GM23338 (cell line): ENCODE measurements around the gene APOBEC3B. TPM values are rescaled to one million over a fixed set of nuclear protein-coding genes. Genes with fewer than 3 reads are reported as not detected.

ENCODE experiments used
- ATAC-seq: fragments of 200-7000 bp; cut with Tn5 transposase; 3 replicates; pipeline ENCODE4 v1.9.1; 2020
- DNase-seq: peaks from one replicate; pipeline ENCODE4 v3.0.0-alpha.2; 2015; ENCODE audit warnings: low spot score
- H2AFZ ChIP-seq: fragments of 200-600 bp; sonication (generic); 2 replicates; pipeline ENCODE4 v1.8.0; 2016; ENCODE audit warnings: antibody characterized with exemption, mild to moderate bottlenecking, moderate library complexity
- H3F3A ChIP-seq: fragments of 200-600 bp; sonication (generic); replicated peaks from 2 replicates; pipeline ENCODE4 v1.8.0; 2017; ENCODE audit warnings: antibody characterized with exemption, mixed run types, low read depth
- H3K27ac ChIP-seq: fragments of 200-600 bp; sonication (generic); 2 replicates; pipeline ENCODE4 v1.6.1; 2016; ENCODE audit warnings: low read depth
- H3K27me3 ChIP-seq: fragments of 200-600 bp; sonication (generic); 2 replicates; pipeline ENCODE4 v1.8.0; 2016; ENCODE audit warnings: mild to moderate bottlenecking, mixed run types, moderate library complexity; ENCODE audit not compliant: insufficient read depth
- H3K36me3 ChIP-seq: fragments of 200-600 bp; sonication (generic); 2 replicates; pipeline ENCODE4 v1.8.0; 2016; ENCODE audit warnings: mild to moderate bottlenecking; ENCODE audit not compliant: insufficient read depth
- H3K4me1 ChIP-seq: fragments of 200-600 bp; sonication (generic); 2 replicates; pipeline ENCODE4 v1.8.0; 2016; ENCODE audit warnings: mild to moderate bottlenecking, moderate library complexity; ENCODE audit not compliant: insufficient read depth
- H3K4me2 ChIP-seq: fragments of 200-600 bp; sonication (generic); 2 replicates; pipeline ENCODE4 v1.7.1; 2017; ENCODE audit warnings: mixed run types
- H3K4me3 ChIP-seq: fragments of 200-600 bp; sonication (generic); 2 replicates; pipeline ENCODE4 v1.6.1; 2016; ENCODE audit warnings: mixed run types
- H3K79me2 ChIP-seq: fragments of 200-600 bp; sonication (generic); replicated peaks from 2 replicates; pipeline ENCODE4 v1.8.0; 2017; ENCODE audit warnings: mild to moderate bottlenecking; ENCODE audit not compliant: insufficient read depth
- H3K9me2 ChIP-seq: fragments of 200-600 bp; sonication (generic); 2 replicates; pipeline ENCODE4 v1.8.0; 2017; ENCODE audit not compliant: insufficient read depth
- H4K20me1 ChIP-seq: fragments of 200-600 bp; sonication (generic); replicated peaks from 2 replicates; pipeline ENCODE4 v1.8.0; 2017; ENCODE audit warnings: mild to moderate bottlenecking; ENCODE audit not compliant: insufficient read depth
- H3K27ac Mint-ChIP-seq: 2 replicates; pipeline ENCODE4 v1.8.0; 2020; ENCODE audit warnings: inconsistent platforms, mild to moderate bottlenecking, moderate library complexity, mixed read lengths
- H3K27me3 Mint-ChIP-seq: 3 replicates; pipeline ENCODE4 v1.8.0; 2022; ENCODE audit warnings: low read depth, mild to moderate bottlenecking, moderate library complexity, mixed read lengths, inconsistent platforms; ENCODE audit not compliant: insufficient read depth, poor library complexity
- H3K36me3 Mint-ChIP-seq: 3 replicates; pipeline ENCODE4 v1.8.0; 2021; ENCODE audit warnings: low read depth, mild to moderate bottlenecking, inconsistent platforms, moderate library complexity, mixed read lengths
- H3K4me1 Mint-ChIP-seq: 3 replicates; pipeline ENCODE4 v1.8.0; 2020; ENCODE audit warnings: mild to moderate bottlenecking, inconsistent platforms, mixed read lengths
- H3K4me3 Mint-ChIP-seq: 3 replicates; pipeline ENCODE4 v1.8.0; 2021; ENCODE audit warnings: moderate library complexity, mild to moderate bottlenecking, inconsistent platforms, mixed read lengths
- H3K9me3 Mint-ChIP-seq: 3 replicates; pipeline ENCODE4 v1.8.0; 2020; ENCODE audit warnings: moderate library complexity, mild to moderate bottlenecking, inconsistent platforms, mixed read lengths
- CREB1 ChIP-seq: fragments of 250-450 bp; sonication (Bioruptor Pico); IDR thresholded peaks from 2 replicates; pipeline ENCODE4 v1.5.0; 2020; ENCODE audit warnings: low read depth, mild to moderate bottlenecking, moderate library complexity
- ETS1 ChIP-seq: IDR thresholded peaks from 2 replicates; pipeline ENCODE4 v1.6.1; 2016; ENCODE audit warnings: antibody characterized with exemption
- EZH2 ChIP-seq: fragments of 200-600 bp; sonication (generic); IDR thresholded peaks from one replicate; pipeline ENCODE4 v1.8.0; 2017; ENCODE audit warnings: antibody characterized with exemption, mild to moderate bottlenecking, low read depth; ENCODE audit not compliant: unreplicated experiment
- EZH2phosphoT487 ChIP-seq: fragments of 200-600 bp; sonication (generic); IDR thresholded peaks from one replicate; pipeline ENCODE4 v1.8.1; 2018; ENCODE audit warnings: antibody characterized with exemption; ENCODE audit not compliant: unreplicated experiment
- JUNB ChIP-seq: IDR thresholded peaks from one replicate; pipeline ENCODE4 v1.6.1; 2016; ENCODE audit warnings: antibody characterized with exemption; ENCODE audit not compliant: unreplicated experiment
- NANOG ChIP-seq: IDR thresholded peaks from 2 replicates; pipeline ENCODE4 v1.6.1; 2016; ENCODE audit warnings: antibody characterized with exemption, borderline replicate concordance
- POLR2AphosphoS5 ChIP-seq: IDR thresholded peaks from 2 replicates; pipeline ENCODE4 v1.6.1; 2016; ENCODE audit warnings: antibody characterized with exemption, low read depth
- REST ChIP-seq: IDR thresholded peaks from one replicate; pipeline ENCODE4 v1.6.1; 2018; ENCODE audit warnings: antibody characterized with exemption; ENCODE audit not compliant: unreplicated experiment
- STAT1 ChIP-seq: IDR thresholded peaks from one replicate; pipeline ENCODE4 v1.6.1; 2016; ENCODE audit warnings: antibody characterized with exemption; ENCODE audit not compliant: unreplicated experiment
- ZNF114 ChIP-seq: fragments of 250-450 bp; sonication (Bioruptor Pico); IDR thresholded peaks from 2 replicates; pipeline ENCODE4 v1.5.0; 2020; ENCODE audit warnings: mild to moderate bottlenecking, moderate library complexity
- ZNF331 ChIP-seq: fragments of 250-450 bp; sonication (Bioruptor Pico); IDR thresholded peaks from 2 replicates; pipeline ENCODE4 v1.5.0; 2020; ENCODE audit warnings: low read depth, mild to moderate bottlenecking, moderate library complexity
- polyA plus RNA-seq: library from polyadenylated mRNA; unstranded; fragments of >200 nt; fragmentation: Nextera tagmentation; extraction: Ambion mirVana; gene quantifications from 2 replicates; pipeline ENCODE4 v1.2.1, GENCODE V29; 2016
- total RNA-seq: library from RNA; depleted of rRNA; stranded (reverse); fragments of >200 nt; shearing (Covaris generic); gene quantifications from 2 replicates; pipeline ENCODE4 v1.2.3, GENCODE V29; 2014
- TF ChIP-seq, protein P1 (sequence below): fragments of 250-450 bp; sonication (Bioruptor Pico); IDR thresholded peaks from 2 replicates; pipeline ENCODE4 v1.5.0; 2020; ENCODE audit warnings: mild to moderate bottlenecking, moderate library complexity
- TF ChIP-seq, protein P2 (sequence below), 2 experiments: fragments of 200-600 bp in 1 of 2; sonication (generic) in 1 of 2; conservative IDR thresholded peaks; 2 replicates each; pipeline versions ENCODE4 v1.5.1 to v1.6.1; 2016 to 2017; ENCODE audit warnings: antibody characterized with exemption in 2 of 2, low read depth in 2 of 2, mild to moderate bottlenecking in 2 of 2, moderate library complexity in 1 of 2

Gene APOBEC3B
- total and polyA plus RNA-seq, 2 experiments from 2014 or later: 7.0 to 9.2 TPM

DNA sequence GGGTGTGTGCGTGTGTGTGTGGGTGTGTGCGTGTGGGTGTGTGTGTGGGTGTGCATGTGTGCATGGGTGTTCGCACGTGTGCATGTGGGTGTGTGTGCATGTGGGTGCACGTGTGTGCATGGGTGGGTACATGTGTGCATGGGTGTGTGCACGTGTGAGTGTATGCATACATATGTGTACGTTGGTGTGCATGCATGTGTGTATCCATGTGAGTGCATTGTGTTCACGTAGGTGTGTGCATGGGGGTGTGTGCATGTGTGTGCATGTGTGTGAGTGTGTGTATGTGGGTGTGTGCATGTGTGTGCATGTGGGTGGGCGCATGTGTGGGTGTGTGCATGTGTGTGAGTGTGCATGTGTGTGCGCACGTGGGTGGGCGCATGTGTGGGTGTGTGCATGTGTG is 44.6 kb upstream of the APOBEC3B start:
- no peak overlapping the region for H3K4me3 Mint-ChIP-seq
- ATAC-seq (no peak), DNase-seq (no peak)
- 0 out of 3 replicates have a peak, but pooled peaks cover 5% of the 10 kb centered on the region for H3K4me1 Mint-ChIP-seq
- peaks cover 8% of the 10 kb centered on the region for H3K27me3 Mint-ChIP-seq
- H3K27ac Mint-ChIP-seq: no peak overlapping the region
- Histone ChIP-seq H3K9me2 (no peaks in the 10 kb centered on the region), H3K27me3 (no peaks in the 10 kb centered on the region), H3K4me3 (no peak overlapping the region), H4K20me1 (no peaks in the 10 kb centered on the region), H3K4me1 (no peaks in the 10 kb centered on the region), H3K4me2 (no peak overlapping the region), H3K36me3 (no peaks in the 10 kb centered on the region), H3K27ac (no peak overlapping the region), H2AFZ (no peak overlapping the region), H3K79me2 (no peaks in the 10 kb centered on the region), H3F3A (no peaks in the 10 kb centered on the region)
- no peaks in the 10 kb centered on the region; the same call in 2 of the 3 replicates for H3K9me3 Mint-ChIP-seq
- TF ChIP-seq, protein P1, sequence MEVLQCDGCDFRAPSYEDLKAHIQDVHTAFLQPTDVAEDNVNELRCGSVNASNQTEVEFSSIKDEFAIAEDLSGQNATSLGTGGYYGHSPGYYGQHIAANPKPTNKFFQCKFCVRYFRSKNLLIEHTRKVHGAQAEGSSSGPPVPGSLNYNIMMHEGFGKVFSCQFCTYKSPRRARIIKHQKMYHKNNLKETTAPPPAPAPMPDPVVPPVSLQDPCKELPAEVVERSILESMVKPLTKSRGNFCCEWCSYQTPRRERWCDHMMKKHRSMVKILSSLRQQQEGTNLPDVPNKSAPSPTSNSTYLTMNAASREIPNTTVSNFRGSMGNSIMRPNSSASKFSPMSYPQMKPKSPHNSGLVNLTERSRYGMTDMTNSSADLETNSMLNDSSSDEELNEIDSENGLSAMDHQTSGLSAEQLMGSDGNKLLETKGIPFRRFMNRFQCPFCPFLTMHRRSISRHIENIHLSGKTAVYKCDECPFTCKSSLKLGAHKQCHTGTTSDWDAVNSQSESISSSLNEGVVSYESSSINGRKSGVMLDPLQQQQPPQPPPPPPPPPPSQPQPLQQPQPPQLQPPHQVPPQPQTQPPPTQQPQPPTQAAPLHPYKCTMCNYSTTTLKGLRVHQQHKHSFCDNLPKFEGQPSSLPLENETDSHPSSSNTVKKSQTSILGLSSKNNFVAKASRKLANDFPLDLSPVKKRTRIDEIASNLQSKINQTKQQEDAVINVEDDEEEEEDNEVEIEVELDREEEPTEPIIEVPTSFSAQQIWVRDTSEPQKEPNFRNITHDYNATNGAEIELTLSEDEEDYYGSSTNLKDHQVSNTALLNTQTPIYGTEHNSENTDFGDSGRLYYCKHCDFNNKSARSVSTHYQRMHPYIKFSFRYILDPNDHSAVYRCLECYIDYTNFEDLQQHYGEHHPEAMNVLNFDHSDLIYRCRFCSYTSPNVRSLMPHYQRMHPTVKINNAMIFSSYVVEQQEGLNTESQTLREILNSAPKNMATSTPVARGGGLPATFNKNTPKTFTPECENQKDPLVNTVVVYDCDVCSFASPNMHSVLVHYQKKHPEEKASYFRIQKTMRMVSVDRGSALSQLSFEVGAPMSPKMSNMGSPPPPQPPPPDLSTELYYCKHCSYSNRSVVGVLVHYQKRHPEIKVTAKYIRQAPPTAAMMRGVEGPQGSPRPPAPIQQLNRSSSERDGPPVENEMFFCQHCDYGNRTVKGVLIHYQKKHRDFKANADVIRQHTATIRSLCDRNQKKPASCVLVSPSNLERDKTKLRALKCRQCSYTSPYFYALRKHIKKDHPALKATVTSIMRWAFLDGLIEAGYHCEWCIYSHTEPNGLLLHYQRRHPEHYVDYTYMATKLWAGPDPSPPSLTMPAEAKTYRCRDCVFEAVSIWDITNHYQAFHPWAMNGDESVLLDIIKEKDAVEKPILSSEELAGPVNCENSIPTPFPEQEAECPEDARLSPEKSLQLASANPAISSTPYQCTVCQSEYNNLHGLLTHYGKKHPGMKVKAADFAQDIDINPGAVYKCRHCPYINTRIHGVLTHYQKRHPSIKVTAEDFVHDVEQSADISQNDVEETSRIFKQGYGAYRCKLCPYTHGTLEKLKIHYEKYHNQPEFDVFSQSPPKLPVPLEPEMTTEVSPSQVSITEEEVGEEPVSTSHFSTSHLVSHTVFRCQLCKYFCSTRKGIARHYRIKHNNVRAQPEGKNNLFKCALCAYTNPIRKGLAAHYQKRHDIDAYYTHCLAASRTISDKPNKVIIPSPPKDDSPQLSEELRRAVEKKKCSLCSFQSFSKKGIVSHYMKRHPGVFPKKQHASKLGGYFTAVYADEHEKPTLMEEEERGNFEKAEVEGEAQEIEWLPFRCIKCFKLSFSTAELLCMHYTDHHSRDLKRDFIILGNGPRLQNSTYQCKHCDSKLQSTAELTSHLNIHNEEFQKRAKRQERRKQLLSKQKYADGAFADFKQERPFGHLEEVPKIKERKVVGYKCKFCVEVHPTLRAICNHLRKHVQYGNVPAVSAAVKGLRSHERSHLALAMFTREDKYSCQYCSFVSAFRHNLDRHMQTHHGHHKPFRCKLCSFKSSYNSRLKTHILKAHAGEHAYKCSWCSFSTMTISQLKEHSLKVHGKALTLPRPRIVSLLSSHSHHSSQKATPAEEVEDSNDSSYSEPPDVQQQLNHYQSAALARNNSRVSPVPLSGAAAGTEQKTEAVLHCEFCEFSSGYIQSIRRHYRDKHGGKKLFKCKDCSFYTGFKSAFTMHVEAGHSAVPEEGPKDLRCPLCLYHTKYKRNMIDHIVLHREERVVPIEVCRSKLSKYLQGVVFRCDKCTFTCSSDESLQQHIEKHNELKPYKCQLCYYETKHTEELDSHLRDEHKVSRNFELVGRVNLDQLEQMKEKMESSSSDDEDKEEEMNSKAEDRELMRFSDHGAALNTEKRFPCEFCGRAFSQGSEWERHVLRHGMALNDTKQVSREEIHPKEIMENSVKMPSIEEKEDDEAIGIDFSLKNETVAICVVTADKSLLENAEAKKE (CRISPR knock-in tag): no peak
- TF ChIP-seq JUNB: no peak
- no peak for TF ChIP-seq ZNF331 (CRISPR knock-in tag)
- no peak for TF ChIP-seq EZH2phosphoT487
- no peak for TF ChIP-seq NANOG
- no peak for TF ChIP-seq REST
- no peak for TF ChIP-seq ZNF114
- TF ChIP-seq POLR2AphosphoS5: no peak
- TF ChIP-seq, protein P2, sequence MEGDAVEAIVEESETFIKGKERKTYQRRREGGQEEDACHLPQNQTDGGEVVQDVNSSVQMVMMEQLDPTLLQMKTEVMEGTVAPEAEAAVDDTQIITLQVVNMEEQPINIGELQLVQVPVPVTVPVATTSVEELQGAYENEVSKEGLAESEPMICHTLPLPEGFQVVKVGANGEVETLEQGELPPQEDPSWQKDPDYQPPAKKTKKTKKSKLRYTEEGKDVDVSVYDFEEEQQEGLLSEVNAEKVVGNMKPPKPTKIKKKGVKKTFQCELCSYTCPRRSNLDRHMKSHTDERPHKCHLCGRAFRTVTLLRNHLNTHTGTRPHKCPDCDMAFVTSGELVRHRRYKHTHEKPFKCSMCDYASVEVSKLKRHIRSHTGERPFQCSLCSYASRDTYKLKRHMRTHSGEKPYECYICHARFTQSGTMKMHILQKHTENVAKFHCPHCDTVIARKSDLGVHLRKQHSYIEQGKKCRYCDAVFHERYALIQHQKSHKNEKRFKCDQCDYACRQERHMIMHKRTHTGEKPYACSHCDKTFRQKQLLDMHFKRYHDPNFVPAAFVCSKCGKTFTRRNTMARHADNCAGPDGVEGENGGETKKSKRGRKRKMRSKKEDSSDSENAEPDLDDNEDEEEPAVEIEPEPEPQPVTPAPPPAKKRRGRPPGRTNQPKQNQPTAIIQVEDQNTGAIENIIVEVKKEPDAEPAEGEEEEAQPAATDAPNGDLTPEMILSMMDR (conservative IDR thresholded peaks at IDR 0.05; ENCODE audit: low read depth in 2 of 2): no peak
- no peak for TF ChIP-seq STAT1
- no peak for TF ChIP-seq EZH2
- TF ChIP-seq ETS1: no peak
- TF ChIP-seq CREB1 (CRISPR knock-in tag): no peak
- no peaks in the 10 kb centered on the region for H3K36me3 Mint-ChIP-seq
